ENCODE measurements around the gene SMIM13. TPM values are rescaled to one million over a fixed set of nuclear protein-coding genes. Genes with fewer than 3 reads are reported as not detected.

SMIM13 gene
- total RNA-seq, 1 experiment from 2014 or later, result 15.7 TPM

GRCh38 chr6:11064836-11065235 is 28.8 kb upstream of the SMIM13 start:
- Histone ChIP-seq H3K9me2 (ENCODE audit: insufficient read depth) (no peaks in the 10 kb centered on the region), H3K9ac (ENCODE audit: low read length) (no peak overlapping the region), H4K20me1 (ENCODE audit: insufficient read depth) (no peaks in the 10 kb centered on the region), H3K4me2 (ENCODE audit: low read length) (no peak overlapping the region), H3K27me3 (ENCODE audit: insufficient read depth, low read length) (no peaks in the 10 kb centered on the region), H3K36me3 (ENCODE audit: control insufficient read depth in 1 of 2, insufficient read depth in 2 of 2, low read length in 2 of 2) (no peaks in the 10 kb centered on the region), H3K27ac (ENCODE audit: low read depth, low read length) (no peak overlapping the region), H2AFZ (ENCODE audit: low read depth, low read length, poor library complexity, severe bottlenecking) (no peak overlapping the region), H3K79me2 (ENCODE audit: insufficient read depth, low read length) (no peaks in the 10 kb centered on the region), H3K9me3 (ENCODE audit: control insufficient read depth in 1 of 2, insufficient read depth in 1 of 2, low read depth in 1 of 2, low read length in 2 of 2) (no peaks in the 10 kb centered on the region), H3K4me3 (replicated peaks in 1 of 2; ENCODE audit: low read depth in 1 of 2, low read length in 2 of 2) (no peak overlapping the region), H3K4me1 (ENCODE audit: control insufficient read depth in 1 of 2, insufficient read depth in 2 of 2, low read length in 2 of 2) (no peaks in the 10 kb centered on the region)
- ChIA-PET POLR2A (no interaction called here), CTCF (interaction anchor here (0.6 to 2.0 kb wide), 5 partner anchors 53 to 586 kb away, joined by 3 to 8 read pairs (median 3); no protein-coding TSS in a partner anchor), RAD21 (ENCODE audit: low non-redundant PET in 1 of 2, low total read pairs in 2 of 2, uncharacterized antibody in 2 of 2, unreplicated experiment in 2 of 2) (no interaction called here)
- DNase-seq (ENCODE audit: low read depth, low spot score) (no peak), ATAC-seq (no peak)
- no TSS peak for BruUV-seq (replicated peaks)
- intact Hi-C loops (cut with micrococcal nuclease), result loop anchor here (5.0 kb wide), 2 partner anchors 218 to 432 kb away; no protein-coding TSS in a partner anchor
- TF ChIP-seq ZFX (IDR thresholded peaks at IDR 0.05), result no peak
- TF ChIP-seq CEBPB (IDR thresholded peaks at IDR 0.05; ENCODE audit: low read depth), result no peak
- TF ChIP-seq TCF7L2 (IDR thresholded peaks at IDR 0.05; ENCODE audit: borderline replicate concordance, extremely low read depth, insufficient read depth, insufficient read length), result no peak

- Histone ChIP-seq H3K9ac (ENCODE audit: low read length) (no peak overlapping the region), H3K4me2 (ENCODE audit: low read length) (no peak overlapping the region), H3K79me2 (ENCODE audit: insufficient read depth, low read length) (no peaks in the 10 kb centered on the region), H3K9me3 (ENCODE audit: control insufficient read depth in 1 of 2, insufficient read depth in 1 of 2, low read depth in 1 of 2, low read length in 2 of 2) (no peaks in the 10 kb centered on the region), H3K4me3 (replicated peaks in 1 of 2; ENCODE audit: low read depth in 1 of 2, low read length in 2 of 2) (no peak overlapping the region), H4K20me1 (ENCODE audit: insufficient read depth) (no peaks in the 10 kb centered on the region), H3K36me3 (ENCODE audit: control insufficient read depth in 1 of 2, insufficient read depth in 2 of 2, low read length in 2 of 2) (no peaks in the 10 kb centered on the region), H3K9me2 (ENCODE audit: insufficient read depth) (no peaks in the 10 kb centered on the region), H3K4me1 (ENCODE audit: control insufficient read depth in 1 of 2, insufficient read depth in 2 of 2, low read length in 2 of 2) (no peaks in the 10 kb centered on the region), H3K27me3 (ENCODE audit: insufficient read depth, low read length) (no peaks in the 10 kb centered on the region), H3K27ac (ENCODE audit: low read depth, low read length) (no peak overlapping the region), H2AFZ (ENCODE audit: low read depth, low read length, poor library complexity, severe bottlenecking) (no peak overlapping the region)
- intact Hi-C loops (cut with micrococcal nuclease), result loop anchor here (5.0 kb wide), 2 partner anchors 218 to 432 kb away; no protein-coding TSS in a partner anchor
- ChIA-PET POLR2A (no interaction called here), CTCF (interaction anchor here (1.1 to 2.0 kb wide), 4 partner anchors 54 to 587 kb away, joined by 3 to 8 read pairs (median 4); no protein-coding TSS in a partner anchor), RAD21 (ENCODE audit: low non-redundant PET in 1 of 2, low total read pairs in 2 of 2, uncharacterized antibody in 2 of 2, unreplicated experiment in 2 of 2) (no interaction called here)
- DNase-seq (ENCODE audit: low read depth, low spot score) (no peak), ATAC-seq (no peak)
- no TSS peak for BruUV-seq (replicated peaks)
- TF ChIP-seq POLR2A (IDR thresholded peaks at IDR 0.05; ENCODE audit: borderline replicate concordance, extremely low read depth, insufficient read depth, insufficient read length), result no peak
- no peak for TF ChIP-seq ATF3 (IDR thresholded peaks at IDR 0.05)
- TF ChIP-seq SRF (IDR thresholded peaks at IDR 0.05; ENCODE audit: low read depth), result no peak
- no peak for TF ChIP-seq SP1 (IDR thresholded peaks at IDR 0.05; ENCODE audit: low read depth)
- TF ChIP-seq EZH2phosphoT487 (IDR thresholded peaks at IDR 0.05; ENCODE audit: borderline replicate concordance), result no peak
- no peak for TF ChIP-seq FOSL1 (IDR thresholded peaks at IDR 0.05; ENCODE audit: low read depth)
- TF ChIP-seq EZH2 (IDR thresholded peaks at IDR 0.05), result no peak
- TF ChIP-seq TCF7L2 (IDR thresholded peaks at IDR 0.05; ENCODE audit: borderline replicate concordance, extremely low read depth, insufficient read depth, insufficient read length), result no peak
- TF ChIP-seq REST (IDR thresholded peaks at IDR 0.05; ENCODE audit: low read depth), result no peak
- no peak for TF ChIP-seq JUND (IDR thresholded peaks at IDR 0.05)
- TF ChIP-seq ZNF274 (IDR thresholded peaks at IDR 0.05; ENCODE audit: low read depth, low read length), result no peak
- TF ChIP-seq ZBTB33 (IDR thresholded peaks at IDR 0.05; ENCODE audit: extremely low read depth, insufficient replicate concordance, low read length), result no peak
- no peak for TF ChIP-seq EGR1 (IDR thresholded peaks at IDR 0.05; ENCODE audit: low read depth)
Observed at GRCh38 chr6:11065436-11066202, 28.0 kb upstream of the SMIM13 start.

All from HCT116 (cell line).